ENCODE data around the gene MAD2L2.

GRCh38 chr1:11653101-11653860 lies 27.7 kb downstream of the MAD2L2 start:
- TF ChIP-seq CTCF (IDR thresholded peaks at IDR 0.05; ENCODE audit: low read length) (no peak), EZH2 (optimal IDR thresholded peaks at IDR 0.05; ENCODE audit: low read depth, low read length) (no peak)

All from MM.1S (cell line).